Measurements from ENCODE around the gene MED15.

MED15 gene

DNA sequence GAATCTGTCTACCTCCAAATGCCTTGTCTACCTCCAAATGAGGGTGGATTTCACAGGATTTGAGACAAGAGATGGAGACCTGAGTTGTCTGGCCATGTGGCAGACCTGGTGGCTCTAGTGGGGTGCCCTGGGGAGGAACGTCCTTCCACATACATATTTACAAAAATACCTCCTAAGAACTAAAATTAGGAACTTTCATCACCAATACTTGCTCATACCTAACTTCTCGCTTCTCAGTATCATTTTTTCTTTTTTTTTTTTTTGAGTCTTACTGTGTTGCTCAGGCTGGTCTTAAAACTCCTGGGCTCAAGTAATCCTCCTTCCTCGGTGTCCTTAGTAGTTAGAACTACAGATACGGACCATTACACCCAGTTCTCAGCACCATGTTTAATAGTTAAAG is 117.9 kb downstream of the MED15 start:
- DNase-seq (ENCODE audit: low spot score): no peak

GRCh38 chr22:20626811-20627210 is 119.4 kb downstream of the MED15 start:
- no peak for DNase-seq (ENCODE audit: low spot score)

DNA sequence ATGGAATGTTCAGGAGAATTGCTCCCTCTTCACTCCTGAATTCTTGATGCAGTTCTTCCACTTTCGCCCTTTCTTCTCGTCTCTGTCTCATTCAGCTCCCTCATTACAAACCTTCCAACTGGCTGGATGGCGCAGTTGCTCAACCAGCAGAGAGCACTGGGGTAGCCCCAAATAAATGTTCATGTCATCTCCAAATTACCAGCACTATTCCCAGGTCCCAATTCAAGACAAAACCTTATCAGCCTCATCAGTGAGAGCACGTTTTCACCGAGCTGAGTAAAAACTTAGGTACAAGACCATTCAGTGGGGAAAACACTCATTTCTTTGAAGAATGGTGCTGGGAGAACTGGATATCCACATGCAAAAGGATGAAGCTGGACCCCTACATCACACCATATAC is 120.0 kb downstream of the MED15 start:
- no peak for DNase-seq (ENCODE audit: low spot score)

- DNase-seq (ENCODE audit: low spot score): no peak
Observed at GRCh38 chr22:20628081-20628939, 120.9 kb downstream of the MED15 start.

DNA sequence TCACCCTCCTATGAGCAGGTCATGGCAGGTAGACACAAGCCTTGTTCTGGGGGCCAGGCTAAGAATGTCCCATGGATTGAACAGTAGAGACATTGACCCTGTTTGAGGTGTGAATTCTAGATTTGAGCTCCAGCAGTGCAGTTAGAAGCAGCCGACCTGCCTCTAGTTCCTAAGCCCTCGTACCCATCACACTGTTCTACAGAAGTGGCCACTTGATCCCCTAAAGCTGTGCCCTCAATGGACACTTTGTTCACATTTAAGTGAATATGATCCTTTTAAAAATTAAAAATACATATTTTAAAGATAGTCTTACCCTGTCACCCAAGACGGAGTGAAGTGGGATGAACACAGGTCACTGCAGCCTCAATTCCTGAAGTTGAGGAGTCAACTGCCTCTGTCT is 122.0 kb downstream of the MED15 start:
- no peak for DNase-seq (ENCODE audit: low spot score)

DNA sequence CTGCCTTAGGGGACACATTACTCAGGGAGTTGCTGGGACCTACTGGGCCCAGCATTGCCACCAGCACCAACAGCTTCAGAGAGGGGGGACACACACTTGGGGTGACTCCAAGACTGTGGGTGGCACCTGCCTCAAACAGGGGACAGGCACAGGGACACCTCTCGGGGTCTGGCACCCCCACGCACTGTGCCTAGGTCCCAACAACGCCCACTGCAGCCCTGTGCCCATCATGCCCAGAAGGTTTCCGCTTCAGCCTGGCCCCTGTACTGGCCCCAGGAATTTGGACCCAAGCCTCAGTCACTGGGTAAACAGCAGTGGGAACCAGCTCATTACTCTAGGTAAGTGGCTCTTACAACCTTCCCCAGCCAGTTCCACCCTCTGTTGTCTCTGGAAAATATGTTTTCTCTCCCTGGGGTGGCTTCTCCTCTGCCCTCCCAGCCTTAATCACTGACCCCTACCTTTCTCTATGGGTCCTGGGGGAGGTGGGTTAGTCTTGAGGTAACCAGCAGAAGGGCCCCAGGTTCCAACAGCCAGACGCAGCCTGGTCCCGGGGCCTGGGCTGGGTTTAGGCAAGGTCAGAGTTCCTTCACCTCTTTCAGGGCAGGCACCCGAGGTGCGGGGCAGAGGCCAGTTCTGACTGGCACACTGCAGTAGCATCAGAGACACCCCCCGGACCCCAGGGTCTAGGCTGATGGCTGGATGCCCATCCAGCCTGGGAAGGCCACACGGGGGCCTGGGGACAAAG is 123.6 kb downstream of the MED15 start:
- DNase-seq (ENCODE audit: low spot score): no peak

DNA sequence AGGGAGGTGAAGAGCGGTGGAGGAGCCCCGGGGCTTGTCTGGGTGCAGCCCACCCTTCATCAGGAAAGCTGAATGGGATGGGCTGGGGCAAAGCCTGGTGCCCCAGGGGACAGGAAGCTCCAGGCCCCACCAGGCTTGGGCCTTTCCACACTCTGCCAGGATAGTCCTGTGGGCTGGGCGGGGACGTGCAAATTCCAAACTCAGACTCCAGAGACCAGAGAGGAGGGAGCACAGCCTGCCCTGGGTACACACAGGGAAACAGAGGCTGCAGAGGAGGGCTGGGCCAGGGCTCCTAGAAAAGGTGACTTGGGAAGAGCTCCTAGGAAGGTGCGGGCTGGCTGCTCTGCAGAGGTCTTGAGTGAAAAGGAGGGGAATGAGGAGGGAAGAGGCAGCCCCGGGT is 124.7 kb downstream of the MED15 start:
- no peak for DNase-seq (ENCODE audit: low spot score)

DNA sequence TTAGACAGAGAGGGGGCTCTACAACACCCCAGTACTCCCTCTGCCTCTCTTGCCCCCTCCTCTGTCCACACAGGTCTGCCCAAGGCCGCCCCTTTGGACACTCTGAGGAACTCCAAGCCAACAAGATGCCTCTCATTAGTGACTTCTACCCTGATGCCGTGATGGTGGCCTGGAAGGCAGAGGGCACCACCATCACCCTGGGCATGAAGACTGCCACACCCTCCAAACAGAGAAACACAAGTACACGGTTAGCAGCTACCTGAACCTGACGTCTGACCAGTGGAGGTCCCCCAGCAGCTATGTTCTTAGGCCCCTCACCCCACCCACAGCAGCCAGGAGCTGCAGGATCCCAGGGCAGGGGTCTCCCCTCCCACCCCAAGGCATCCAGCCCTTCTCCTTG is 125.1 kb downstream of the MED15 start:
- no peak for DNase-seq (ENCODE audit: low spot score)

- no peak for DNase-seq (ENCODE audit: low spot score)
Observed at GRCh38 chr22:20634560-20635226, 127.3 kb downstream of the MED15 start.

DNA sequence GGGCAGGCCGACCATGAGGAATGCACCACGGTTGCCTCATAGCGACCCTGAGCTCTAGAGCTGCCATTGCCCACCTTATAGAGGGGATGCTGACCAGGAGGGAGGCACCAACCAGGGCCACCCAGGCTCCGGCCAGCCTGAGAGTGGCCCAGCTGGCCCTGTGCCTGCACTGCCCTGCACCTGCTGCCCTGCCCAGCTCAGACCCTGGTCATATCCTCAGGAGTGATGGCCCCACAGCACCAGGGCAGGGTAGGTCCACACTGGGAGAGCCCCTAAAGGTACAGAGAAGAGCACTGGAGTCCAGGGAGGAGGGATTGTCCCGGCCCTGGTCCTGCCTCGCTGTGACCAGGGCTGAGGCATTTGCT is 127.8 kb downstream of the MED15 start:
- no peak for DNase-seq (ENCODE audit: low spot score)

- DNase-seq (ENCODE audit: low spot score): no peak
Observed at GRCh38 chr22:20636075-20636812, 128.8 kb downstream of the MED15 start.

GRCh38 chr22:20636945-20637344 is 129.5 kb downstream of the MED15 start:
- DNase-seq (ENCODE audit: low spot score): no peak

All from NAMALWA (cell line).